Measurements from ENCODE around the gene UNC79.

DNA sequence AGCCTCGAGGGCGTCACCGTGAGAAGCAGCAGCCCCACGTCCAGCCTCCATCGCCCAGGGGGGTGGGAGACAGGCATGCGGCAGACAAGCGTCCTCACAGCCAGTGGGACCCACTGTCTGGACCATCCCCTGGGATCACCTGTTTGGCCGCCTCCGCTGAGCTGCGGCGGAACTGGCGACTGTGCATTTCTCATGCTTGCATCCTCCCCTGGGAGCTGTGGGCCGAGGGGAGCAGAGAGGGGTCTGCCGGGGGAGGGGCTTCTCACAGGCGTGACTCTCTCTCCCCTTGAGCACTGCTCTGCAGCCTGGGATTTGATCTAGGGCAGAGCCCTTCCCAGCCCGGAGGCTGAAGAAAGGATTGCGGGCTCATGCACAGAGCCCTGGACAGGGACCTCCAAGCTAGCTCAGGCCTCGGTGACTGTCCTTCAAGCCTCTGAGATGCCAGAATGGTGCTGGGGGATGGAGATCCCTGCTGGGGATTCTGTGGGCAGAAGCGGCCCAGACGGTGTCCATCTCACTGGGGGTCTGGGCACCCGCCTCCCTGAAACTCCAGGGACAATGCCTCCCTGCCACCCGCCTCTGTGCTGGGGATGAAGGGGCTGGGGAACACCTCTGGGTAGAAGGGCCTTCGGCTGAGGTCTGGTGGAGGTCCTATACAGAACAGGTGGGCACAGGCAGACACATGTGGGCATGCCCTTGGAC lies 296.5 kb downstream of the UNC79 start:
- TF ChIP-seq, protein P1, sequence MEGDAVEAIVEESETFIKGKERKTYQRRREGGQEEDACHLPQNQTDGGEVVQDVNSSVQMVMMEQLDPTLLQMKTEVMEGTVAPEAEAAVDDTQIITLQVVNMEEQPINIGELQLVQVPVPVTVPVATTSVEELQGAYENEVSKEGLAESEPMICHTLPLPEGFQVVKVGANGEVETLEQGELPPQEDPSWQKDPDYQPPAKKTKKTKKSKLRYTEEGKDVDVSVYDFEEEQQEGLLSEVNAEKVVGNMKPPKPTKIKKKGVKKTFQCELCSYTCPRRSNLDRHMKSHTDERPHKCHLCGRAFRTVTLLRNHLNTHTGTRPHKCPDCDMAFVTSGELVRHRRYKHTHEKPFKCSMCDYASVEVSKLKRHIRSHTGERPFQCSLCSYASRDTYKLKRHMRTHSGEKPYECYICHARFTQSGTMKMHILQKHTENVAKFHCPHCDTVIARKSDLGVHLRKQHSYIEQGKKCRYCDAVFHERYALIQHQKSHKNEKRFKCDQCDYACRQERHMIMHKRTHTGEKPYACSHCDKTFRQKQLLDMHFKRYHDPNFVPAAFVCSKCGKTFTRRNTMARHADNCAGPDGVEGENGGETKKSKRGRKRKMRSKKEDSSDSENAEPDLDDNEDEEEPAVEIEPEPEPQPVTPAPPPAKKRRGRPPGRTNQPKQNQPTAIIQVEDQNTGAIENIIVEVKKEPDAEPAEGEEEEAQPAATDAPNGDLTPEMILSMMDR (IDR thresholded peaks at IDR 0.05): no peak
- TF ChIP-seq POLR2A (IDR thresholded peaks at IDR 0.05): no peak

All from thyroid gland (tissue), 4 donors.